ENCODE results near the gene ADCY4.

Gene ADCY4

GRCh38 chr14:24298892-24299254 is 36.0 kb downstream of the ADCY4 start:
- Histone ChIP-seq H3K9ac (ENCODE audit: low read depth in 1 of 2, low read length in 2 of 2) (peak overlapping the region; percentile 97 to 99), H3K4me3 (ENCODE audit: low read depth in 1 of 2, low read length in 2 of 2) (peak overlapping the region; percentile 85 to 93), H3K36me3 (ENCODE audit: control insufficient read depth in 1 of 2, insufficient read depth in 2 of 2, low read length in 2 of 2) (peaks cover 32 to 45% of the 10 kb centered on the region in 2 donors), H3K9me3 (ENCODE audit: control insufficient read depth in 1 of 2, low read length in 2 of 2) (no peaks in the 10 kb centered on the region), H3K27ac (ENCODE audit: low read depth, low read length) (peak overlapping the region; percentile 90), H3K27me3 (ENCODE audit: control insufficient read depth in 1 of 2, insufficient read depth in 2 of 2, low read length in 2 of 2) (no peaks in the 10 kb centered on the region), H3K4me1 (ENCODE audit: control insufficient read depth in 1 of 2, insufficient read depth in 2 of 2, low read length in 2 of 2) (peaks cover 54 to 58% of the 10 kb centered on the region in 2 donors)

GRCh38 chr14:24297190-24297964 is 37.5 kb downstream of the ADCY4 start:
- H3K9me3 ChIP-seq (ENCODE audit: control insufficient read depth in 1 of 2, low read length in 2 of 2), result no peaks in the 10 kb centered on the region
- H3K27ac ChIP-seq (ENCODE audit: low read depth, low read length), result no peak overlapping the region
- peaks cover 45 to 49% of the 10 kb centered on the region in 2 donors for H3K4me1 ChIP-seq (ENCODE audit: control insufficient read depth in 1 of 2, insufficient read depth in 2 of 2, low read length in 2 of 2)
- H3K4me3 ChIP-seq (ENCODE audit: low read depth in 1 of 2, low read length in 2 of 2), result peak overlapping the region in 1 of 2 donors; percentile 24
- peak overlapping the region; percentile 8 to 22 for H3K9ac ChIP-seq (ENCODE audit: low read depth in 1 of 2, low read length in 2 of 2)
- H3K36me3 ChIP-seq (ENCODE audit: control insufficient read depth in 1 of 2, insufficient read depth in 2 of 2, low read length in 2 of 2), result peaks cover 27 to 36% of the 10 kb centered on the region in 2 donors
- H3K27me3 ChIP-seq (ENCODE audit: control insufficient read depth in 1 of 2, insufficient read depth in 2 of 2, low read length in 2 of 2), result no peaks in the 10 kb centered on the region

GRCh38 chr14:24296341-24297157 is 38.3 kb downstream of the ADCY4 start:
- Histone ChIP-seq H3K4me1 (ENCODE audit: control insufficient read depth in 1 of 2, insufficient read depth in 2 of 2, low read length in 2 of 2) (peaks cover 38 to 42% of the 10 kb centered on the region in 2 donors), H3K9ac (ENCODE audit: low read depth in 1 of 2, low read length in 2 of 2) (peak overlapping the region; percentile 8 to 22), H3K27ac (ENCODE audit: low read depth, low read length) (no peak overlapping the region), H3K27me3 (ENCODE audit: control insufficient read depth in 1 of 2, insufficient read depth in 2 of 2, low read length in 2 of 2) (no peaks in the 10 kb centered on the region), H3K36me3 (ENCODE audit: control insufficient read depth in 1 of 2, insufficient read depth in 2 of 2, low read length in 2 of 2) (peaks cover 23 to 36% of the 10 kb centered on the region in 2 donors), H3K9me3 (ENCODE audit: control insufficient read depth in 1 of 2, low read length in 2 of 2) (no peaks in the 10 kb centered on the region), H3K4me3 (ENCODE audit: low read depth in 1 of 2, low read length in 2 of 2) (peak overlapping the region in 1 of 2 donors; percentile 24)

GRCh38 chr14:24293525-24293924 is 41.3 kb downstream of the ADCY4 start:
- Histone ChIP-seq H3K36me3 (ENCODE audit: control insufficient read depth in 1 of 2, insufficient read depth in 2 of 2, low read length in 2 of 2) (peaks cover 40 to 54% of the 10 kb centered on the region in 2 donors), H3K4me1 (ENCODE audit: control insufficient read depth in 1 of 2, insufficient read depth in 2 of 2, low read length in 2 of 2) (peaks cover 16 to 17% of the 10 kb centered on the region in 2 donors), H3K9ac (ENCODE audit: low read depth in 1 of 2, low read length in 2 of 2) (no peak overlapping the region), H3K27me3 (ENCODE audit: control insufficient read depth in 1 of 2, insufficient read depth in 2 of 2, low read length in 2 of 2) (no peaks in the 10 kb centered on the region), H3K4me3 (ENCODE audit: low read depth in 1 of 2, low read length in 2 of 2) (no peak overlapping the region), H3K9me3 (ENCODE audit: control insufficient read depth in 1 of 2, low read length in 2 of 2) (no peaks in the 10 kb centered on the region), H3K27ac (ENCODE audit: low read depth, low read length) (no peak overlapping the region)

GRCh38 chr14:24292118-24292807 is 42.6 kb downstream of the ADCY4 start:
- Histone ChIP-seq H3K27me3 (ENCODE audit: control insufficient read depth in 1 of 2, insufficient read depth in 2 of 2, low read length in 2 of 2) (no peaks in the 10 kb centered on the region), H3K27ac (ENCODE audit: low read depth, low read length) (no peak overlapping the region), H3K9ac (ENCODE audit: low read depth in 1 of 2, low read length in 2 of 2) (no peak overlapping the region), H3K4me1 (ENCODE audit: control insufficient read depth in 1 of 2, insufficient read depth in 2 of 2, low read length in 2 of 2) (peaks cover 7 to 9% of the 10 kb centered on the region in 2 donors), H3K36me3 (ENCODE audit: control insufficient read depth in 1 of 2, insufficient read depth in 2 of 2, low read length in 2 of 2) (peaks cover 40 to 54% of the 10 kb centered on the region in 2 donors), H3K4me3 (ENCODE audit: low read depth in 1 of 2, low read length in 2 of 2) (no peak overlapping the region), H3K9me3 (ENCODE audit: control insufficient read depth in 1 of 2, low read length in 2 of 2) (no peaks in the 10 kb centered on the region)

GRCh38 chr14:24291446-24292117 is 43.3 kb downstream of the ADCY4 start:
- Histone ChIP-seq H3K36me3 (ENCODE audit: control insufficient read depth in 1 of 2, insufficient read depth in 2 of 2, low read length in 2 of 2) (peaks cover 38 to 51% of the 10 kb centered on the region in 2 donors), H3K4me1 (ENCODE audit: control insufficient read depth in 1 of 2, insufficient read depth in 2 of 2, low read length in 2 of 2) (peaks cover under 1 to 2% of the 10 kb centered on the region in 2 donors), H3K27ac (ENCODE audit: low read depth, low read length) (no peak overlapping the region), H3K27me3 (ENCODE audit: control insufficient read depth in 1 of 2, insufficient read depth in 2 of 2, low read length in 2 of 2) (no peaks in the 10 kb centered on the region), H3K4me3 (ENCODE audit: low read depth in 1 of 2, low read length in 2 of 2) (no peak overlapping the region), H3K9me3 (ENCODE audit: control insufficient read depth in 1 of 2, low read length in 2 of 2) (no peaks in the 10 kb centered on the region), H3K9ac (ENCODE audit: low read depth in 1 of 2, low read length in 2 of 2) (no peak overlapping the region)

GRCh38 chr14:24290746-24291145 is 44.1 kb downstream of the ADCY4 start:
- H3K36me3 ChIP-seq (ENCODE audit: control insufficient read depth in 1 of 2, insufficient read depth in 2 of 2, low read length in 2 of 2), result peaks cover 31 to 43% of the 10 kb centered on the region in 2 donors
- no peaks in the 10 kb centered on the region for H3K9me3 ChIP-seq (ENCODE audit: control insufficient read depth in 1 of 2, low read length in 2 of 2)
- no peak overlapping the region for H3K4me3 ChIP-seq (ENCODE audit: low read depth in 1 of 2, low read length in 2 of 2)
- no peaks in the 10 kb centered on the region for H3K4me1 ChIP-seq (ENCODE audit: control insufficient read depth in 1 of 2, insufficient read depth in 2 of 2, low read length in 2 of 2)
- no peak overlapping the region for H3K27ac ChIP-seq (ENCODE audit: low read depth, low read length)
- H3K9ac ChIP-seq (ENCODE audit: low read depth in 1 of 2, low read length in 2 of 2), result no peak overlapping the region
- no peaks in the 10 kb centered on the region for H3K27me3 ChIP-seq (ENCODE audit: control insufficient read depth in 1 of 2, insufficient read depth in 2 of 2, low read length in 2 of 2)

GRCh38 chr14:24289649-24290280 is 45.1 kb downstream of the ADCY4 start:
- Histone ChIP-seq H3K36me3 (ENCODE audit: control insufficient read depth in 1 of 2, insufficient read depth in 2 of 2, low read length in 2 of 2) (peaks cover 27 to 35% of the 10 kb centered on the region in 2 donors), H3K9me3 (ENCODE audit: control insufficient read depth in 1 of 2, low read length in 2 of 2) (no peaks in the 10 kb centered on the region), H3K27ac (ENCODE audit: low read depth, low read length) (no peak overlapping the region), H3K4me1 (ENCODE audit: control insufficient read depth in 1 of 2, insufficient read depth in 2 of 2, low read length in 2 of 2) (no peaks in the 10 kb centered on the region), H3K9ac (ENCODE audit: low read depth in 1 of 2, low read length in 2 of 2) (no peak overlapping the region), H3K4me3 (ENCODE audit: low read depth in 1 of 2, low read length in 2 of 2) (no peak overlapping the region), H3K27me3 (ENCODE audit: control insufficient read depth in 1 of 2, insufficient read depth in 2 of 2, low read length in 2 of 2) (no peaks in the 10 kb centered on the region)

- H3K27ac ChIP-seq (ENCODE audit: low read depth, low read length), result no peak overlapping the region
- no peaks in the 10 kb centered on the region for H3K4me1 ChIP-seq (ENCODE audit: control insufficient read depth in 1 of 2, insufficient read depth in 2 of 2, low read length in 2 of 2)
- no peaks in the 10 kb centered on the region for H3K27me3 ChIP-seq (ENCODE audit: control insufficient read depth in 1 of 2, insufficient read depth in 2 of 2, low read length in 2 of 2)
- H3K4me3 ChIP-seq (ENCODE audit: low read depth in 1 of 2, low read length in 2 of 2), result no peak overlapping the region
- no peak overlapping the region for H3K9ac ChIP-seq (ENCODE audit: low read depth in 1 of 2, low read length in 2 of 2)
- no peaks in the 10 kb centered on the region for H3K9me3 ChIP-seq (ENCODE audit: control insufficient read depth in 1 of 2, low read length in 2 of 2)
- H3K36me3 ChIP-seq (ENCODE audit: control insufficient read depth in 1 of 2, insufficient read depth in 2 of 2, low read length in 2 of 2), result peaks cover 20 to 27% of the 10 kb centered on the region in 2 donors
These were observed 47.9 kb downstream of the ADCY4 start for GRCh38 chr14:24286996-24287395.
